HG03439 (cell line): ENCODE data around the gene TFPI2.

Experiments
- ATAC-seq: cut with Tn5 transposase; IDR thresholded peaks from one replicate; pipeline ENCODE4 v1.9.1; 2021; ENCODE audit warnings: mild to moderate bottlenecking, moderate library complexity; ENCODE audit not compliant: unreplicated experiment

Gene TFPI2

GRCh38 chr7:93860261-93860660 is 30.3 kb downstream of the TFPI2 start:
- ATAC-seq = no peak

GRCh38 chr7:93858857-93859256 is 31.7 kb downstream of the TFPI2 start:
- no peak for ATAC-seq

- ATAC-seq = peak; percentile 51
These were observed 34.2 kb downstream of the TFPI2 start for GRCh38 chr7:93856323-93856722.

GRCh38 chr7:93855797-93856196 is 34.8 kb downstream of the TFPI2 start:
- no peak for ATAC-seq

GRCh38 chr7:93854480-93854879 is 36.1 kb downstream of the TFPI2 start:
- no peak for ATAC-seq

GRCh38 chr7:93851536-93851935 is 39.0 kb downstream of the TFPI2 start:
- no peak for ATAC-seq

- no peak for ATAC-seq
These were observed 47.3 kb downstream of the TFPI2 start for GRCh38 chr7:93843260-93843659.

GRCh38 chr7:93838966-93839365 is 51.6 kb downstream of the TFPI2 start:
- ATAC-seq = no peak

GRCh38 chr7:93837245-93837644 is 53.3 kb downstream of the TFPI2 start:
- ATAC-seq = no peak

- ATAC-seq = no peak
These were observed 54.4 kb downstream of the TFPI2 start for GRCh38 chr7:93836116-93836515.

- no peak for ATAC-seq
These were observed 54.9 kb downstream of the TFPI2 start for GRCh38 chr7:93835702-93836101.
